HG03280 (cell line): ENCODE data around the gene TMEM259.

Source experiments
- ATAC-seq: cut with Tn5 transposase; IDR thresholded peaks from one replicate; pipeline ENCODE4 v1.9.1; 2021; ENCODE audit warnings: mild to moderate bottlenecking, moderate library complexity; ENCODE audit not compliant: unreplicated experiment

Gene TMEM259

DNA sequence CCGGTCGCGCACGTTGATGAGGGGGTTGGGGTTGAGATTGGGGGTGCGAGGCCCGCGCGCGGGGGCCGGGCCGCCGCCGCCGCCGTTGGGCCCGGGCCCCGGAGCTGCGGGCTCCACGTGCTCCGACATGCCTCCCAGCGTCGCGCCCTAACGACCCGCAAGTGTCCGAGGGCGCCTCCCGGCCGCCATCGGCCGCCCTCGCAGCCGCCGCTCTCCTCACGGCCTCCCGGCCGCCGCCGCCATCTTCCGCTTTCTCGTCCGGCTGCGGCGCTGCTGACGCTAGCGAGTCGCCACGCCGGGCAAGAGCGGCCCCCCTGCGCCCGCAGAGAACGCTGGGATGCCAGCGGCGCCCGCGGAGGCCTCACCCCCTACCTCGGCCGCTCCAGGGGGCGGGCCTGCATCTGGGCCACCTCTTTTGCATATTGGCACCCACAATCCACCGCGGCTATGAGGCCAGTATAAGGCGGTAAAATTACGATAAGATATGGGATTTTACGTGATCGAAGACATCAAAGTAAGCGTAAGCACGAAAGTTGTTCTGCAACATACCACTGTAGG is at the start of gene TMEM259:
Gene TMEM259, minus strand, starts transcription at position 256 of the 558 bp plus-strand sequence. Its CDS starts 127 bp downstream, at position 129.
- ATAC-seq = peak; percentile 83

DNA sequence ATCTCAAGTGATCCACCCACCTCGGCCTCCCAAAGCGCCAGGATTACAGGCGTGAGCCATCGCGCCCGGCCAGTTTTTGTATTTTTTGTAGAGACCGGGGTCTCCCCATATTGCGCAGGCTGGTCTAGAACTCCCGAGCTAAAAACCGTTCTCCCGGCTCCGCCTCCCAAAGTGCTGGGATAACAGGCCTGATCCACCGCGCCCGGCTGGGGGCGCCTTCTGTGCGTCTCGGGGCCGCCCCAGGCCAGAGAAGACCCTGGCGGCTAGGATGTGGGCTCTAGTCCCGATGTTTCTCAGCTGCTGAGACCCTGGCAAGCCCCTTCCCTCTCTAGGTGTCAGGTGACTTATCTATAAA is 49.6 kb upstream of the TMEM259 start:
- no peak for ATAC-seq

DNA sequence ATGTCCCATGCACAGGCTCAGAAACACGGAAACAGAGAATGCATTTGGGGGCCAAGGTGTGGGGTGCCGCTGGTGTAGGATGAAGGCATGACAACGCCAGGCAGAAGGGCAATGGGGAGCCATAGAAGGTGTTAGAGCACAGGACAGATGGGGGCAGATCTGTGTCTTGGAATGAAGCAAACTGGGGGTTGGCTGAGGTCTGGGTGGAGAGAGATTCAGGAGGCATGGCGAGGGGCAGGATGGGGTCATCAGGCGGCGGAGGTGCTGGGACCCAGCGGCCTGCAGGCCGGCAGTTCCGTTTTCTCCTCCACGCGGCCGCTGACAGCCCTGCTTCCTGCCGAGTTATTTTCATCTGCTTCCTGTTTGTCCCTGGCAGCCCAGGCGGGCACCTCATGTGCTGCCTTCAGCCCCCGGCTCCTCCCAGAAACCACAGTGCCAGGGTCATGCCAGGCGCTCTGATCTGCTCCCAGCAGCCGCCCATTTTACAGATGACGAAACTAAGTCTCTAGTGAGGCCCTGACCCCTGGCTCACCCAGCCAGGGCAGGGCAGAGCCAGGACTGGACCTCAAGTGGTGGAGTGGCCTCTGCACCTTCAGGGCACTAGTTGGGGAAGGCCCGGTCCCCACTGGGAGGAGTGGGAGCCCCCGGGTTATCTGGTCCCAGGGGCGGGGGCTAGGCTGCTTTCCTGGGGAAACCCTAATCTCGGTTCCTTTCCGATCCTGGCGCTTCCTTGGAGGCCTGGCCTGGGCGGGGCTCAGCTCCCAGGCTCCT is 48.3 kb upstream of the TMEM259 start:
- ATAC-seq = no peak

DNA sequence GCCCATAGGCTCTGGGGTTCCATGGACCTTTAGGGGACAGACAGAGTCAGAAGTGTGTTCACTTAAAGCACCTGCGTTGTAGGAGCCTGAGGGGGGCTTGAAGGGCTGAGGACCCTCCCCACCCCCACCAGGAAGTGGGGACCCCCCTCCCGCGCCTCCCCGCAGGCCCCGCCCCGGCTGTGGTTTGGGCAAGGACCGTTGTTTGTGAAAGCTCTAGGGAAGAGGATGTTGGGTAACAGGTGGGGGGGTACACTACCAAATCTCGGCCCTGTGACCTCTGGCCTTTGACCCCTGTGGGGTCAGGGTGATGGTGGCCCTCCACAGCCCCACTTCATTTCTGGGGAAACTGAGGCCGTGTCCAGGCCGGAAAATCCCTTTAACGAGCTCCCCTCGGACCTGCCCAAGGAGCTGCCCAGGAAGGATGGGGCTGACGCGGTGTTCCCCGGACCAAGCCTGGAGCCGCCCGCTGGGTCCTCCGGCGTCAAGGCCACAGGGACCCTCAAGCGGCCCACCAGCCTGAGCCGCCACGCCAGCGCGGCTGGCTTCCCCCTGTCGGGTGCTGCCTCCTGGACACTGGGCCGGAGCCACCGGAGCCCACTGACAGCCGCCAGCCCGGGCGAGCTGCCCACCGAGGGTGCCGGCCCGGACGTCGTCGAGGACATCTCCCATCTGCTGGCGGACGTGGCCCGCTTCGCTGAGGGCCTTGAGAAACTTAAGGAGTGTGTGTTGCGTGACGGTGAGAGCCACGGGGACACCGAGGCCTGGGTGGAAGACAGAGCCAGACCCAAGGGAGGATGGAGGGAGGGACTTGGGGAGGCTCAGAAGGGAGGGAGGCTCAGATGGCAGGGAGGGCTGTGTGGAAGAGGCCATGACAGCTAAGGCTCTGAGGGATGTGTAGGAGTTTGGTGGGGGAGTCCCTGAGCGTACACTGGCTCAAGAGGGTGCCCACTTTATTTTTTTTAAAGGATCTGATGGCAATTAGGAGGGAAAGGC is 47.4 kb upstream of the TMEM259 start:
- no peak for ATAC-seq

DNA sequence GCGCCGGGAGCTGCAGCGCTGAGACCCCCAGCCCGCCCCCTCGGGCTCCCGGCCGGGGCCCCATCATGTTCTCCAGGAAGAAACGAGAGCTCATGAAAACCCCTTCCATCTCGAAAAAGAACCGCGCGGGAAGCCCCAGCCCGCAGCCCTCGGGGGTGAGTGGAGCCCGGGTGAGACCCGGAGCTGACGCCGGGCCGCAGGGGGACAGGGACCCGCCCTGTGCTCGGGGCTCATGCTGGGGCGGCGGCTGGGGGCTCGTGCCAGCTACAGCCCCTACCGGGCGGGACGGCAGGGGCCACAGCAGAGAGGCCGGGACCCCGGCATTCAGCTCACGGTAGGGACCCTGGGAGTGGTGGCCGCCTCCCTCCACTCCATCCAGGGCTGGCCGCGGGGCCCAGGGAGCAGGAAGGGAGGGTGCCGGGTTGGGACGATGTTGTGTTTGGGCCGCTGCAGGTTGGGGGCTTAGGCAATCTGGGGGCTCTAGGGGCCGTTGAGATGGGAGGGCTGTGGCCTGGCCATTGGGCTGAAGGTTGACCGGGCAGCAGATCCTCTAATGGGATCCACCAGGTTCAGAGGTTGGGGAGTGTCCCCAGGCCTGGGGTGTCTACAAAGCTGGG is 46.5 kb upstream of the TMEM259 start:
- peak; percentile 13 for ATAC-seq

DNA sequence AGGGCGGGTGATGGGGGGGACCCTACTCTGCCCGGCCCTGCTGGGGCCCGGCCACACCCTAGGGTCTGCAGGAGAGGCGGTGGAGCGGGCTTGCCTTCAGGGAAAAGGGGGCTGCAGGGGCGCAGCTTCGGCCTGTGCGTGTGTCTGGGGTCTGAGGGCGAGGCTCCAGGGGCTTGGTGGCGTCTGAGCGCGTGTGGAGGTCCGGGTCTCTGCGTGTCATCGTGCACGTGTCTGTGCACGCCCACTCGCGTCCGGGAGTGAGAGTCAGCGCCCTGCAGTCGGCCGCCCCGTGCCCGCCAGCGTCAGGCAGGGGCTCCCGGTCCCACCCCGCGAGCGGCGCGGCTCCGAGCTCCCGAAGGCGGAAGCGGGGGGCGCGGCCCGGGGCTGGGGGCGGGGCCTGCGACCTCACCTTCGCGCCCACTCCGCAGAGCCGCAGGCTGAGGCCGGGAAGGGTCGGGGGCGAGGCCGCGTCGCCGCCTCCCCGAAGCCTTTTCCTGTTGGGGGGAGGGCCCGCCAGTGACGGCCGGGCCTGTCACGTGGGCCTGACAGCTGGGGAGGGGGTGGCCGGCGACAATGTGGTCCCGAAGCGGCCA is 45.9 kb upstream of the TMEM259 start, which contains the start of gene ARHGAP45:
Gene ARHGAP45, plus strand, starts transcription at position 420 of the 593 bp plus-strand sequence. CDS start 239 bp downstream, outside the sequence.
- ATAC-seq = peak; percentile 35

DNA sequence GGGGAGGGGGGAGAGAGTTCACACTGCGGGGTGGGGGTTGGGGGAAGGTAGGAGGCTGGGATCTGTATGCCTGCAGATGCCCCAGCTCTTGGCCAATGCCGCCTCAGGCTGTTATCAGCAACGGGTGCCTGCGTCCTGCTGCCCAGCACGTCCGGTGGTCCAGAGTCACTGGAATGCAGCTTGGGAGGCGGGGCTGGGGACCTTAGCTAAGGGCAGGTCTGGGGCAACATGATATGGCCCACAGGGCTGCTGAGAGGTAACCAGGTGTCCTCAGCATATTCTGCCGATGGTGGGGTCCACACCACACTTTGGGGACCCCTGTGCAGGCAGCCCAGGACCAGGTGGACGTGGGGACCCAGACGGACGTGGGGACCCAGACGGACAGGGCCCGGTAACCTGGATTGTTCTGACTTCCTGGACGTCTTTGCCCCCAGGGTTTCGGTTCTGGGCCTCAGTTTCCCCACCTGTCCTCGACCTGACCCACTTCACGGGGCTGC is 45.4 kb upstream of the TMEM259 start:
- ATAC-seq = no peak

DNA sequence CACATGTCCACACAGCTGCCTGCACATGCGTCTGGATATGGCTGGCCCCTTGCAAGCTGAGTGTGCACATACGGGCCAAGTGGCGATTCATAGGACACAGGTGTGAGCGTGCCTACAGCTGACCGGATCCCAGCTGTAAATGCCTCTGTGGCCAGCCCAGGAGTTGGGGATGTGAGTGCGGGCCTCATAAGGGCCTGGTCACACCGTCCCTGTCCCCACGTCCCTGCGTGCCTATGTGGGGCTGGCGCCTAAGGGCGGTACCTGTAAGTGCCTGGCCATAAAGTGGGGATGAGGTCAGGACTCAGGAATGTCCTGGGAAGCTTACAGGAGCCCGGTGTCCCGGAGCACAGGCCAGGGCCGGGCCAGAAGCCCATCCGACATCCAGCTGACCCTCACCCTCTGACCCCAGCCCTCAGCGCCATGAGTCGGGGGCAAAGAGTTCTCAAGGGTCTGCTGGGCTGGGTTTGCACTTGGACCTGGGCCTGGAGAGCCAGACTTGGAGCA is 44.7 kb upstream of the TMEM259 start:
- no peak for ATAC-seq

DNA sequence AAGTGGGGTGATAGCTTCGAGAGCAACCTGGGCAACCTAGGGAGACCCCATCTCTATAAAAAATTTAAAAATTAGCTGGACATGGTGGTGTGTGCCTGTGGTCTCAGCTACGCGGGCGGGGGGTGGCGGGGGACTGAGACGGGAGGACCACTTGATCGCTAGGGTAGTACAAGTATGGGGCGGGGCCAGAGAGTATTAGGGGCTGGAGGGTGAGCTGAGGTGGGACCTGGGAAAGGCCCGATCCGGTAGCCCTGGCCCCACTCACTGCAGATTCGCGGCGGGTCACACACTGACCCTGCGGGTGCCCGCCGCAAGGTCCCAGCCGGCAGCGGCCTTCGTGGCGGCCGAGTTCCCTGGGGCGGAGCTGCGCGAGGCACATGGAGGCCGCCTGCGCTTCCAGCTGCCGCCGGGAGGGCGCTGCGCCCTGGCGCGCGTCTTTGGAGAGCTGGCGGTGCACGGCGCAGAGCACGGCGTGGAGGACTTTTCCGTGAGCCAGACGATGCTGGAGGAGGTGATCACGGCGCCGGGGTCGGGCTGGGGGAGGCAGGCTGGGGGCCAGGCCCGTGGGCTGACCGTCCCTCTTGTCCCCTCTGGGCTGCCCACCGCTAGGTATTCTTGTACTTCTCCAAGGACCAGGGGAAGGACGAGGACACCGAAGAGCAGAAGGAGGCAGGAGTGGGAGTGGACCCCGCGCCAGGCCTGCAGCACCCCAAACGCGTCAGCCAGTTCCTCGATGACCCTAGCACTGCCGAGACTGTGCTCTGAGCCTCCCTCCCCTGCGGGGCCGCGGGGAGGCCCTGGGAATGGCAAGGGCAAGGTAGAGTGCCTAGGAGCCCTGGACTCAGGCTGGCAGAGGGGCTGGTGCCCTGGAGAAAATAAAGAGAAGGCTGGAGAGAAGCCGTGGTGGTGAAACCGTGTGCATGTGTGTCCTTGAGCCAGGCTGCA is 44.0 kb upstream of the TMEM259 start:
- no peak for ATAC-seq

DNA sequence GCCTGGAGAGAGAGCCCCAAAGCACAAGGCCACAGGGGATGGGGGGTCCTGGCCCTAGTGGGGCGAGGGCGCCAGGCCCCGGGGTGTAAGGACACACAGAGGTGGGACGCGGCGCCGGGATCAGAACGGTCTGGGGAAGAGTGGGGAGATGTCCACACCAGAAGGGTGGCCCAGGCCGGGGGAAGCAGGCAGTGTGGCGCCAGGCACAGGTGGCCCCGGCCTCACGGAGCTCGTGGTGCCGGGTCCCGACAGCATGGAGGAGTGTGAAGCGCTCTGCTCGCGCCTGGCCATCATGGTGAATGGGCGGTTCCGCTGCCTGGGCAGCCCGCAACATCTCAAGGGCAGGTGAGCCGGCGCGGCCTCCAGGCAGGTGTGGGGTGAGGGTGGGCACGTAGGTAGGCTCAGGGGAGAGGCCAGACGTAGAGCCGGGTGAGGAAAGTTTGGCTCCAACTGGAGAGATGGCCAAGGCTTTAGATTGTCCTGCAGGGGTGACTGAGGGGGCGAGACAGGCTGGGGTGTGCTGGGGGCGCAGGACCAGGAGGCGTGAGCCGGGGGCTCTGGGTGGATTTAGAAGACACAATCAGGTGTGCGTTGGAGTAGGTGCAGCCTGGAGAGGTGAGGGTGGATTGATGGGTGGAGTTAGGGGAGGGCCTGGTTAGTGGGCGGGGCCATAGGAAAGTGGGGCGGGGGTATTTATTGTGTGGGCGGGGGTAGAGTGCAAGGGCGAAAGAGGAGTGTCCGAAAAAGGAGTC is 43.2 kb upstream of the TMEM259 start:
- no peak for ATAC-seq

DNA sequence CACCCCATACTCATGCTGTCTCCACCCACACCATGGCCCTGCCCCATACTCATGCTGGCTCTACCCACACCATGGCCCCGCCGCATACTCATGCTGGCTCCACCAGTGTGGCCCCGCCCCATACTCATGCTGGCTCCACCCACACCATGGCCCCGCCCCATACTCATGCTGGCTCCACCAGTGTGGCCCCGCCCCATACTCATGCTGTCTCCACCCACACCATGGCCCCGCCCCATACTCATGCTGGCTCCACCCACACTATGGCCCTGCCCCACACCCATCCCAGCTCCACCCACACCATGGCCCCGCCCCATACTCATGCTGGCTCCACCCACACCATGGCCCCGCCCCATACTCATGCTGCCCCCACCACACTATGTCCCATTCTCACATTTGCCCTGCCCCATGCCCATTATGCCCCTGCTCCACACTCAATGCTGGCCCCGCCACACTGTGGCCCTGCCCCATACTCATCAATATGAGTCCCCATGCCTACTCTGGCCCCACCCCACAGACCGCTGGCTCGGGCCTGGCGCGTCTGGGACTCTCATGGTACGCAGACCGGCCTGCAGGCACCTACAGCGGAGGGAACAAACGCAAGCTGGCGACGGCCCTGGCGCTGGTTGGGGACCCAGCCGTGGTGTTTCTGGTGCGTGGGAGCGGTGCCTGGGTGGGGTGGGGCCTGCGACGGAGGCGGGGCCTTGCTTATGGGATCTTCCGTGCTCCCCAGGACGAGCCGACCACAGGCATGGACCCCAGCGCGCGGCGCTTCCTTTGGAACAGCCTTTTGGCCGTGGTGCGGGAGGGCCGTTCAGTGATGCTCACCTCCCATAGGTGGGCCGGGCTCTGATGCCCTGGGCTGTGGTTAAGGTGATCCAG is 42.3 kb upstream of the TMEM259 start:
- ATAC-seq = no peak

DNA sequence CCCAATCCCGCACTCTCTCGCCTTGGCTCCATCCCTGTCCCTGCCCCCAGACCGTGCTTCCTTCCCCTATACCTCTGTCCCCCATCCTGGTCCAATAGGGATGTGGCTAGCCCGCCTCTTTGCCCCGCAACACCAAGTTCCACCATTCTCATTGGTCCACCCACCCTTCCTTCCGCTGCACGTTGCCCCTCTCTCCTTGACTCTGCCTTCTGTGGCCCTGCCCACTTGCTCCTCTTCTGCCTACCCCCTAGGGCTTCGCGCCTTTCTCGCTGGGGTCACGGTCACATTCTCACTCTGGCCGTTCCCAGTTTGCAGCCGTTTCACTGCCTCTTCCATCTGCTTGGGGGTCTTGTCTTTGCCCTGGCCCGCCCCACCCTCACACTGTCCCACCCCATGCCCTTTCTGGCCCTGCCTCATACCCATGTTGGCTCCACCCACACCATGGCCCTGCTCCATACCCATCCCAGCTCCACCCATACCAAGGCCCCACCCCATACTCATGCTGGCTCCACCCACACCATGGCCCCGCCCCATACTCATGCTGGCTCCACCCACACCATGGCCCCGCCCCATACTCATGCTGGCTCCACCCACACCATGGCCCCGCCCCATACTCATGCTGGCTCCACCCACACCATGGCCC is 41.6 kb upstream of the TMEM259 start:
- ATAC-seq = no peak

DNA sequence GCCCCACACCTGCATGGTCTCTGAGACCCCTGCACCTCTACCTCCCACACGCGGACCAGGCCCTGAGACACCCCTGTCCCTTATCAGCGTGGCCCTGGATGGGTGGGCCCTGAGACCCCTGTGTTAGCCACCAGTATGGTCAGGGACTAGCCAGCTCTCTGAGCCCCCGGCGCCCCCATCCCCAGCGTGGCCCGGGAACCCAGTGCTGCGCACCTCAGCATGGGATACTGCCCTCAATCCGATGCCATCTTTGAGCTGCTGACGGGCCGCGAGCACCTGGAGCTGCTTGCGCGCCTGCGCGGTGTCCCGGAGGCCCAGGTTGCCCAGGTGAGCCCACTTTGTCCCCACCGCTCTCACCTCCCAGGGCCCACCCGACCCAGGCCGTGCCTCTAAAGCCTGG is 41.1 kb upstream of the TMEM259 start:
- no peak for ATAC-seq

DNA sequence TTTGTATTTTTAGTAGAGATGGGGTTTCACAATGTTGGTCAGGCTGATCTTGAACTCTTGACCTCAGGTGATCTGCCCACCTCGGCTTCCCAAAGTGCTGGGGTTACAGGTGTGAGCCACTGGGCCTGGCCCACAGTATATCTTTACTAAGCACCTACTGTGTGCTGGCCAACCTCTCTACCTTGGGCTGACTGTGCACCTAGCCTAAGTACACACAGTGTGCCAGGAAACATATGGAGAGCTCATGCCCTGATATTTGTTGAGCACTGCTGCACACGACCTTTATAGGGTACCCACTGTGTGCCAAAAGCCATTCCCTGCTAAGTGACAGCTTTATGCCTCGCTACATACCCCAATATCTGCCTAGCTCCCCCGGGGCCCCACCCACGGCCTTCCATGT is 39.8 kb upstream of the TMEM259 start:
- ATAC-seq = no peak

DNA sequence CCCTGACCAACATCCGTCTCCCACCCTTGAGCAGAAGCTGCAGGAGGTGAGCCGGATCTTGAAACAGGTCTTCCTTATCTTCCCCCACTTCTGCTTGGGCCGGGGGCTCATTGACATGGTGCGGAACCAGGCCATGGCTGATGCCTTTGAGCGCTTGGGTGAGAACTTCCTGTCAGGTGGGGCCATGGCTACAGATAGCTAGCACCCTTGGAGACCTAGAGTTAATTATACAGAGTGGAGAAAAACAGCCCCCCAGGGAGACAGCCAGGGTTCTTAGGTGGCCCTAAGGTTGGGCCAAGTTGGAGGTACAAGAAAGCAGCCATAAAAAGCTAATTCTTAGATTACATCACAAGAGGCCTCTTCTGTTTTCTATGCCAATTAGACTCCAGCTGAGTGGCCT is 37.2 kb upstream of the TMEM259 start:
- ATAC-seq = no peak

DNA sequence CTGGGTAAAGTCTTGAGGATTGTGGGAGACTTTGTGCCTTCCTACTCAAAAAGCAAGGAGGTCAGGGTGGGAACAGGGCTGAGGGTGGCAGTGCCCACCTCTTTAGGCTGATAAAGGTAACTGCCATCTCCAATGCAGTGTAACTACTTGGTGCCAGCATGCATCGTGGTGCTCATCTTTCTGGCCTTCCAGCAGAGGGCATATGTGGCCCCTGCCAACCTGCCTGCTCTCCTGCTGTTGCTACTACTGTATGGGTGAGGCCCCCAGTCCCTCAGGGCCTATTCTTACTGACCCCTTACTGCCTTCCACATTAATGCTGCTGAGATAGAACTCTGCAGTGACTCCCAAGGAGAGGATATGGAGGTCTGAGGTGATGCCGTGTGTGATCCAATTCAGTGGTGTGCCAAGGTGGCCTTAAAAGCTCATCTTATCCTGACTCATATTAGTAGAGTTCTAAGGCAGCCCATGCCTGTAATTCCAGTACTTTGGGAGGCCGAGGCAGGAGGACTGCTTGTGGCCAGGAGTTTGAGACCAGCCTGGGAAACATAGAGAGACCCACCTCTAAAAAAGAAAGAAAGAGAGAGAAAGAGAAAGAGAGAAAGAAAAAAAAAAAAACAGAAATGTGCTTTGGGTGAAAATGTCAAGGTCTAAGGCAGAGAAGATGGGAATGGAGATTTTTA is 36.4 kb upstream of the TMEM259 start:
- no peak for ATAC-seq
